ENCODE results near the gene TEX13D. TPM values are rescaled to one million over a fixed set of nuclear protein-coding genes. Genes with fewer than 3 reads are reported as not detected.
"Not testable (repeated sequence)": the region's sequence is repeated elsewhere in the genome, so short reads cannot be mapped to it uniquely, and the experiment has no call there.

The TEX13D gene
- 0.05 and 0.11 TPM in 2 replicates for total RNA-seq

- H3K4me1 Mint-ChIP-seq (ENCODE audit: low read depth), result peaks cover 31% of the 10 kb centered on the region
- H3K9me3 Mint-ChIP-seq, result no peaks in the 10 kb centered on the region
- intact Hi-C loops (cut with micrococcal nuclease), result no loop called here
- H3K4me3 Mint-ChIP-seq (ENCODE audit: low read depth), result no peak within 1 kb of the TSS
- DNase-seq (ENCODE audit: low spot score), result no peak
- H3K27ac Mint-ChIP-seq, result no peak within 1 kb of the TSS
- no peaks in the 10 kb centered on the region for H3K27me3 Mint-ChIP-seq (ENCODE audit: low read depth)
- H3K36me3 Mint-ChIP-seq (ENCODE audit: low read depth), result no peaks in the 10 kb centered on the region
These were observed at the start of gene TEX13D for GRCh38 chrX:124332481-124333424. TSS of gene TEX13D (plus strand) at chrX:124332660. CDS start at chrX:124332918, 258 bp downstream.

- Mint-ChIP-seq H3K9me3 (peaks cover 12% of the 10 kb centered on the region), H3K4me3 (ENCODE audit: low read depth) (no peak overlapping the region), H3K4me1 (ENCODE audit: low read depth) (no peaks in the 10 kb centered on the region), H3K27ac (no peak overlapping the region), H3K27me3 (ENCODE audit: low read depth) (no peaks in the 10 kb centered on the region), H3K36me3 (ENCODE audit: low read depth) (peaks cover 3% of the 10 kb centered on the region)
- no peak for DNase-seq (ENCODE audit: low spot score)
- intact Hi-C loops (cut with micrococcal nuclease), result no loop called here
These were observed 43.0 kb upstream of the TEX13D start for GRCh38 chrX:124289443-124289842.

GRCh38 chrX:124293810-124294209, 38.6 kb upstream of the TEX13D start:
- Mint-ChIP-seq H3K4me3 (ENCODE audit: low read depth) (no peak overlapping the region), H3K36me3 (ENCODE audit: low read depth) (peaks cover 7% of the 10 kb centered on the region), H3K27me3 (ENCODE audit: low read depth) (no peaks in the 10 kb centered on the region), H3K9me3 (peaks cover 22% of the 10 kb centered on the region), H3K27ac (no peak overlapping the region), H3K4me1 (ENCODE audit: low read depth) (peaks cover 2% of the 10 kb centered on the region)
- DNase-seq (ENCODE audit: low spot score), result no peak
- intact Hi-C loops (cut with micrococcal nuclease), result no loop called here

- DNase-seq (ENCODE audit: low spot score); intact Hi-C loops (cut with micrococcal nuclease); H3K4me3 Mint-ChIP-seq (ENCODE audit: low read depth); H3K27me3 Mint-ChIP-seq (ENCODE audit: low read depth); H3K27ac Mint-ChIP-seq: not testable (repeated sequence)
- peaks cover 20% of the 10 kb centered on the region for H3K36me3 Mint-ChIP-seq (ENCODE audit: low read depth)
- peaks cover 14% of the 10 kb centered on the region for H3K9me3 Mint-ChIP-seq
- H3K4me1 Mint-ChIP-seq (ENCODE audit: low read depth), result peaks cover 20% of the 10 kb centered on the region
These were observed 33.1 kb upstream of the TEX13D start for GRCh38 chrX:124299323-124299722.

GRCh38 chrX:124300405-124300804, 32.1 kb upstream of the TEX13D start:
- peak overlapping the region; percentile 63 for H3K27ac Mint-ChIP-seq
- no peak for DNase-seq (ENCODE audit: low spot score)

GRCh38 chrX:124307253-124307907, 25.1 kb upstream of the TEX13D start:
- no peaks in the 10 kb centered on the region for H3K27me3 Mint-ChIP-seq (ENCODE audit: low read depth)
- peaks cover 15% of the 10 kb centered on the region for H3K36me3 Mint-ChIP-seq (ENCODE audit: low read depth)
- H3K9me3 Mint-ChIP-seq, result peaks cover 7% of the 10 kb centered on the region
- peak overlapping the region; percentile 82 for H3K27ac Mint-ChIP-seq
- H3K4me3 Mint-ChIP-seq (ENCODE audit: low read depth), result no peak overlapping the region
- H3K4me1 Mint-ChIP-seq (ENCODE audit: low read depth), result peaks cover 20% of the 10 kb centered on the region
- no peak for DNase-seq (ENCODE audit: low spot score)
- intact Hi-C loops (cut with micrococcal nuclease), result no loop called here

More at GRCh38 chrX:124300405-124300804, 32.1 kb upstream of the TEX13D start:
- Mint-ChIP-seq H3K4me1 (ENCODE audit: low read depth) (peaks cover 20% of the 10 kb centered on the region), H3K36me3 (ENCODE audit: low read depth) (peaks cover 19% of the 10 kb centered on the region), H3K4me3 (ENCODE audit: low read depth) (no peak overlapping the region), H3K27me3 (ENCODE audit: low read depth) (no peaks in the 10 kb centered on the region), H3K9me3 (peaks cover 12% of the 10 kb centered on the region)
- intact Hi-C loops (cut with micrococcal nuclease), result loop anchor here (1.0 to 2.0 kb wide), 4 partner anchors 18 to 84 kb away; no protein-coding TSS in a partner anchor

GRCh38 chrX:124325732-124326131, 6.7 kb upstream of the TEX13D start:
- Mint-ChIP-seq H3K4me1 (ENCODE audit: low read depth) (peaks cover 20% of the 10 kb centered on the region), H3K4me3 (ENCODE audit: low read depth) (no peak overlapping the region), H3K27ac (no peak overlapping the region), H3K9me3 (peaks cover 4% of the 10 kb centered on the region), H3K27me3 (ENCODE audit: low read depth) (no peaks in the 10 kb centered on the region), H3K36me3 (ENCODE audit: low read depth) (peaks cover 2% of the 10 kb centered on the region)
- DNase-seq (ENCODE audit: low spot score), result no peak
- intact Hi-C loops (cut with micrococcal nuclease), result no loop called here

GRCh38 chrX:124328765-124329164, 3.7 kb upstream of the TEX13D start:
- H3K4me3 Mint-ChIP-seq (ENCODE audit: low read depth), result no peak overlapping the region
- H3K9me3 Mint-ChIP-seq, result peaks cover under 1% of the 10 kb centered on the region
- no peaks in the 10 kb centered on the region for H3K27me3 Mint-ChIP-seq (ENCODE audit: low read depth)
- intact Hi-C loops (cut with micrococcal nuclease), result no loop called here
- H3K27ac Mint-ChIP-seq, result peak overlapping the region; percentile 78
- H3K4me1 Mint-ChIP-seq (ENCODE audit: low read depth), result peaks cover 26% of the 10 kb centered on the region
- no peak for DNase-seq (ENCODE audit: low spot score)
- H3K36me3 Mint-ChIP-seq (ENCODE audit: low read depth), result no peaks in the 10 kb centered on the region

GRCh38 chrX:124333862-124334261, 1.4 kb downstream of the TEX13D start:
- Mint-ChIP-seq H3K4me3 (ENCODE audit: low read depth) (no peak overlapping the region), H3K9me3 (no peaks in the 10 kb centered on the region), H3K27ac (no peak overlapping the region), H3K36me3 (ENCODE audit: low read depth) (no peaks in the 10 kb centered on the region), H3K27me3 (ENCODE audit: low read depth) (no peaks in the 10 kb centered on the region), H3K4me1 (ENCODE audit: low read depth) (peaks cover 27% of the 10 kb centered on the region)
- no peak for DNase-seq (ENCODE audit: low spot score)
- intact Hi-C loops (cut with micrococcal nuclease), result no loop called here

- DNase-seq (ENCODE audit: low spot score); intact Hi-C loops (cut with micrococcal nuclease); H3K4me3 Mint-ChIP-seq (ENCODE audit: low read depth); H3K36me3 Mint-ChIP-seq (ENCODE audit: low read depth); H3K27ac Mint-ChIP-seq; H3K27me3 Mint-ChIP-seq (ENCODE audit: low read depth); H3K9me3 Mint-ChIP-seq: not testable (repeated sequence)
- H3K4me1 Mint-ChIP-seq (ENCODE audit: low read depth), result peaks cover 24% of the 10 kb centered on the region
These were observed 2.1 kb downstream of the TEX13D start for GRCh38 chrX:124334555-124334954.

GRCh38 chrX:124335598-124335997, 3.1 kb downstream of the TEX13D start:
- intact Hi-C loops (cut with micrococcal nuclease), result no loop called here
- Mint-ChIP-seq H3K27ac (no peak overlapping the region), H3K9me3 (no peaks in the 10 kb centered on the region), H3K4me1 (ENCODE audit: low read depth) (peaks cover 21% of the 10 kb centered on the region), H3K4me3 (ENCODE audit: low read depth) (no peak overlapping the region), H3K27me3 (ENCODE audit: low read depth) (no peaks in the 10 kb centered on the region), H3K36me3 (ENCODE audit: low read depth) (no peaks in the 10 kb centered on the region)
- no peak for DNase-seq (ENCODE audit: low spot score)

GRCh38 chrX:124337916-124338315, 5.5 kb downstream of the TEX13D start:
- intact Hi-C loops (cut with micrococcal nuclease), result no loop called here
- Mint-ChIP-seq H3K4me1 (ENCODE audit: low read depth) (peaks cover 33% of the 10 kb centered on the region), H3K27me3 (ENCODE audit: low read depth) (no peaks in the 10 kb centered on the region), H3K27ac (no peak overlapping the region), H3K9me3 (no peaks in the 10 kb centered on the region), H3K4me3 (ENCODE audit: low read depth) (no peak overlapping the region), H3K36me3 (ENCODE audit: low read depth) (no peaks in the 10 kb centered on the region)
- no peak for DNase-seq (ENCODE audit: low spot score)
